Sigmoid colon (tissue), 4 donors: ENCODE results near the gene WDR88.

Experiments
- POLR2A ChIP-seq, 2 donors: fragments of 450-650 bp; IDR thresholded peaks; one replicate each; pipeline ENCODE4 v1.6.1; 2016; ENCODE audit warnings: antibody characterized with exemption in 2 of 2, mild to moderate bottlenecking in 2 of 2, moderate library complexity in 2 of 2
- POLR2AphosphoS5 ChIP-seq, 4 donors: sonication (generic); formaldehyde crosslinking; IDR thresholded peaks; one replicate each; pipeline ENCODE4 v1.6.1; 2017; ENCODE audit warnings: antibody characterized with exemption in 4 of 4
- TF ChIP-seq, protein P1 (sequence below), 4 experiments: fragments of 450-650 bp in 3 of 4; fragments of 200-600 bp in 1 of 4; IDR thresholded peaks; one replicate each; pipeline ENCODE4 v1.5.1; 2016 to 2019; ENCODE audit warnings: antibody characterized with exemption in 4 of 4, mild to moderate bottlenecking in 3 of 4, moderate library complexity in 2 of 4

DNA sequence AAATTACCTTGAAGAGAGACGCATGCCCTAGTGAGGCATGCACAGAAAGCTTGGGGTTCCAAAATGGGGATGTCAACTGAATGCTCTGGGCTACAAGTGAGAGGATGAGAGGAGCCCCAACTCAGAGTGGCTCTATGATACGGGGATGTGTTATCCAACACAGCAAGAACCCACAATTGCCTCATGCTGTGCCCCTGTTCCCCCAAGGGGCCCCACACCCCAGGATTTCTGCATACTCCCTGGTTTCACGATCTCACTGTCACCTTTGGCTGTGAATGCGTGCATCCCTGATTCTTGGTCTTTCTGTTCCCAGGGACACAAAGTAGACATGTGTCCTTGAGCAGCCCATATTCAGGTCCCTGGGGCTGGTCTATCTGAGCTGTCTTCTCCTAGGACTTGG lies 29.3 kb downstream of the WDR88 start:
- TF ChIP-seq, protein P1, sequence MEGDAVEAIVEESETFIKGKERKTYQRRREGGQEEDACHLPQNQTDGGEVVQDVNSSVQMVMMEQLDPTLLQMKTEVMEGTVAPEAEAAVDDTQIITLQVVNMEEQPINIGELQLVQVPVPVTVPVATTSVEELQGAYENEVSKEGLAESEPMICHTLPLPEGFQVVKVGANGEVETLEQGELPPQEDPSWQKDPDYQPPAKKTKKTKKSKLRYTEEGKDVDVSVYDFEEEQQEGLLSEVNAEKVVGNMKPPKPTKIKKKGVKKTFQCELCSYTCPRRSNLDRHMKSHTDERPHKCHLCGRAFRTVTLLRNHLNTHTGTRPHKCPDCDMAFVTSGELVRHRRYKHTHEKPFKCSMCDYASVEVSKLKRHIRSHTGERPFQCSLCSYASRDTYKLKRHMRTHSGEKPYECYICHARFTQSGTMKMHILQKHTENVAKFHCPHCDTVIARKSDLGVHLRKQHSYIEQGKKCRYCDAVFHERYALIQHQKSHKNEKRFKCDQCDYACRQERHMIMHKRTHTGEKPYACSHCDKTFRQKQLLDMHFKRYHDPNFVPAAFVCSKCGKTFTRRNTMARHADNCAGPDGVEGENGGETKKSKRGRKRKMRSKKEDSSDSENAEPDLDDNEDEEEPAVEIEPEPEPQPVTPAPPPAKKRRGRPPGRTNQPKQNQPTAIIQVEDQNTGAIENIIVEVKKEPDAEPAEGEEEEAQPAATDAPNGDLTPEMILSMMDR (IDR thresholded peaks at IDR 0.05) = no peak
- TF ChIP-seq POLR2A (IDR thresholded peaks at IDR 0.05) (no peak), POLR2AphosphoS5 (IDR thresholded peaks at IDR 0.05) (no peak)
